OCI-LY1 (cell line): ENCODE data around the gene TSACC.

ENCODE experiments used
- H2AFZ ChIP-seq: fragments of 200-600 bp; sonication (generic), shearing (Covaris generic); 2 replicates; pipeline ENCODE4 v1.6.0; 2014; ENCODE audit warnings: antibody characterized with exemption, mild to moderate bottlenecking, low read length
- H3F3A ChIP-seq: fragments of 200-600 bp; sonication (generic), shearing (Covaris generic); 2 replicates; pipeline ENCODE4 v1.6.0; 2014; ENCODE audit warnings: mild to moderate bottlenecking, antibody characterized with exemption, low read length, moderate library complexity; ENCODE audit not compliant: insufficient read depth
- H3K27ac ChIP-seq: fragments of 200-600 bp; sonication (generic); 2 replicates; pipeline ENCODE4 v1.5.1; 2014; ENCODE audit warnings: low read length, mixed run types, mild to moderate bottlenecking, low read depth; ENCODE audit not compliant: poor library complexity, severe bottlenecking
- H3K27me3 ChIP-seq: fragments of 200-600 bp; sonication (generic); 2 replicates; pipeline ENCODE4 v1.6.0; 2014; ENCODE audit warnings: antibody characterized with exemption, mild to moderate bottlenecking, low read length, moderate library complexity; ENCODE audit not compliant: insufficient read depth
- H3K36me3 ChIP-seq: fragments of 200-600 bp; sonication (generic); 2 replicates; pipeline ENCODE4 v1.6.1; 2014; ENCODE audit warnings: mild to moderate bottlenecking, antibody characterized with exemption, low read length, moderate library complexity, mixed read lengths; ENCODE audit not compliant: insufficient read depth
- H3K4me1 ChIP-seq: fragments of 200-600 bp; sonication (generic); 2 replicates; pipeline ENCODE4 v1.5.1; 2014; ENCODE audit warnings: mild to moderate bottlenecking, low read length, moderate library complexity; ENCODE audit not compliant: insufficient read depth, severe bottlenecking
- H3K4me2 ChIP-seq: fragments of 200-600 bp; sonication (generic), shearing (Covaris generic); 2 replicates; pipeline ENCODE4 v1.6.1; 2014; ENCODE audit warnings: low read length
- H3K4me3 ChIP-seq: fragments of 200-600 bp; sonication (generic); 2 replicates; pipeline ENCODE4 v1.5.1; 2014; ENCODE audit warnings: low read length, low read depth, mild to moderate bottlenecking, mixed read lengths; ENCODE audit not compliant: poor library complexity, severe bottlenecking
- H3K79me2 ChIP-seq: fragments of 200-600 bp; shearing (Covaris generic); 2 replicates; pipeline ENCODE4 v1.6.1; 2016; ENCODE audit warnings: mixed run types, low read length, mixed read lengths; ENCODE audit not compliant: insufficient read depth
- H3K9ac ChIP-seq: fragments of 200-600 bp; sonication (generic), shearing (Covaris generic); 2 replicates; pipeline ENCODE4 v1.6.1; 2014; ENCODE audit warnings: mild to moderate bottlenecking, low read length, mixed read lengths
- H3K9me2 ChIP-seq: fragments of 200-600 bp; sonication (generic), shearing (Covaris generic); 2 replicates; pipeline ENCODE4 v1.6.1; 2014; ENCODE audit warnings: low read depth, mild to moderate bottlenecking, low read length, mixed read lengths
- H3K9me3 ChIP-seq: fragments of 200-600 bp; shearing (Covaris generic); 2 replicates; pipeline ENCODE4 v1.6.1; 2014; ENCODE audit warnings: low read length, mixed read lengths
- H4K20me1 ChIP-seq: fragments of 200-600 bp; sonication (generic), shearing (Covaris generic); 2 replicates; pipeline ENCODE4 v1.6.0; 2016; ENCODE audit warnings: mild to moderate bottlenecking, low read length; ENCODE audit not compliant: insufficient read depth
- CTCF ChIP-seq: fragments of 200-600 bp; sonication (generic), shearing (Covaris generic); IDR thresholded peaks from 2 replicates; pipeline ENCODE4 v1.5.1; 2017; ENCODE audit warnings: mild to moderate bottlenecking, antibody characterized with exemption, low read length, moderate library complexity, mixed read lengths
- EZH2 ChIP-seq: fragments of 200-600 bp; sonication (generic), shearing (Covaris generic); IDR thresholded peaks from 2 replicates; pipeline ENCODE4 v1.8.0; 2017; ENCODE audit warnings: borderline replicate concordance, mixed run types, mild to moderate bottlenecking, antibody characterized with exemption, low read length, moderate library complexity, mixed read lengths

Gene TSACC

GRCh38 chr1:156373546-156373945 is 35.2 kb downstream of the TSACC start:
- Histone ChIP-seq H2AFZ (no peak overlapping the region), H4K20me1 (no peaks in the 10 kb centered on the region), H3K4me3 (no peak overlapping the region), H3F3A (no peaks in the 10 kb centered on the region), H3K27ac (no peak overlapping the region), H3K36me3 (no peaks in the 10 kb centered on the region), H3K4me1 (peaks cover 6% of the 10 kb centered on the region), H3K9me2 (no peaks in the 10 kb centered on the region), H3K9ac (no peak overlapping the region), H3K4me2 (no peak overlapping the region), H3K79me2 (no peaks in the 10 kb centered on the region), H3K27me3 (no peaks in the 10 kb centered on the region), H3K9me3 (no peaks in the 10 kb centered on the region)
- no peak for TF ChIP-seq CTCF
- TF ChIP-seq EZH2, result no peak

GRCh38 chr1:156376146-156376545 is 37.8 kb downstream of the TSACC start:
- H3K27me3 ChIP-seq, result no peaks in the 10 kb centered on the region
- no peaks in the 10 kb centered on the region for H3K4me1 ChIP-seq
- H3K4me3 ChIP-seq, result no peak overlapping the region
- H2AFZ ChIP-seq, result no peak overlapping the region
- H4K20me1 ChIP-seq, result no peaks in the 10 kb centered on the region
- H3F3A ChIP-seq, result no peaks in the 10 kb centered on the region
- H3K9me2 ChIP-seq, result no peaks in the 10 kb centered on the region
- TF ChIP-seq CTCF (no peak), EZH2 (no peak)
- H3K4me2 ChIP-seq, result no peak overlapping the region
- no peaks in the 10 kb centered on the region for H3K36me3 ChIP-seq
- no peak overlapping the region for H3K9ac ChIP-seq
- H3K79me2 ChIP-seq, result no peaks in the 10 kb centered on the region
- no peak overlapping the region for H3K27ac ChIP-seq
- no peaks in the 10 kb centered on the region for H3K9me3 ChIP-seq

- Histone ChIP-seq H3K79me2 (no peaks in the 10 kb centered on the region), H3K4me2 (no peak overlapping the region), H3K36me3 (no peaks in the 10 kb centered on the region), H3K27me3 (no peaks in the 10 kb centered on the region), H3K4me1 (no peaks in the 10 kb centered on the region), H3K4me3 (no peak overlapping the region), H4K20me1 (no peaks in the 10 kb centered on the region), H3K9me3 (no peaks in the 10 kb centered on the region), H3K9ac (no peak overlapping the region), H2AFZ (no peak overlapping the region), H3F3A (no peaks in the 10 kb centered on the region), H3K27ac (no peak overlapping the region), H3K9me2 (no peaks in the 10 kb centered on the region)
- no peak for TF ChIP-seq CTCF
- TF ChIP-seq EZH2, result no peak
Measured at GRCh38 chr1:156376958-156377919, 38.9 kb downstream of the TSACC start.
